Measurements from ENCODE around the gene C1QBP. TPM values are rescaled to one million over a fixed set of nuclear protein-coding genes. Genes with fewer than 3 reads are reported as not detected.
"Not testable (repeated sequence)": the region's sequence is repeated elsewhere in the genome, so short reads cannot be mapped to it uniquely, and the experiment has no call there.

Gene C1QBP
- total RNA-seq, 1 experiment from 2014 or later, result 308 TPM

DNA sequence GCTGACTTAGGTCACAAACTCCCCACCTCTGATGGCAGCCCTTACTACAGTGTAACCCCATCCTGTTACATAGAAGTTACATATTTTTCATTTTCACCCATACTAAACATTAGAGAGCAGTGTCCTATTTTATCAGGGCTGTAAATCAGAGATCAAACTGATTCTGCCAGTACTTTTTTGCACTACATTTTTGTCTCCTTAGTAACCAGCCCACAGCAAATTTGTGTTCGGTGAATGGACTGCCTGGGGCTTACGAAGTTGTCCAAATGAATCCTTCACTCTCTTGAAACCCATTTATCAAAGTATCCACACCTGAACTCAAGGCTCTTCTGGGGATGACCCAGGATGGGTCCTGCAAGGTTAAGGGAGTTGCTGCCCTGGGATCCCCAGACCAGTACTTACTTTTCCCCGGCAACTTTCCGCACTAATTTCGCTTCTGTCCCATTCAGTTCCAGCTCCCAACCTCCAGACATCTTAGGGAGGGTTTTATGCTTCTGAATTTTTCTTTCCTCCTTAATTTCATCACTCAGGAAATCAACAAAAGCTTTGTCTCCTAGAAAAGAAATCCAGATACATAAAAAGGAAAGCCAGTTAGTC lies 1.1 kb downstream of the C1QBP start:
- Histone ChIP-seq H3K79me2 (ENCODE audit: low read length) (peaks cover 42% of the 10 kb centered on the region), H3K4me3 (ENCODE audit: low read length) (peak overlapping the region; percentile 99), H3K36me3 (ENCODE audit: low read depth, low read length) (peaks cover 31% of the 10 kb centered on the region; the same call in 1 of the 2 replicates), H3K9me3 (ENCODE audit: low read length) (no peaks in the 10 kb centered on the region), H3K9ac (ENCODE audit: low read length) (peak overlapping the region; percentile 98), H3K4me2 (ENCODE audit: low read length) (peak overlapping the region; percentile 96), H3K27me3 (ENCODE audit: low read length) (no peaks in the 10 kb centered on the region), H3F3A (ENCODE audit: low read length, unreplicated experiment) (no peaks in the 10 kb centered on the region), H3K4me1 (ENCODE audit: insufficient read depth, low read length) (peaks cover 20% of the 10 kb centered on the region), H2AFZ (ENCODE audit: low read length) (no peak overlapping the region), H4K20me1 (ENCODE audit: low read length) (peaks cover 5% of the 10 kb centered on the region; the same call in 1 of the 2 replicates), H3K9me2 (replicated peaks; ENCODE audit: low read length) (no peaks in the 10 kb centered on the region), H3K27ac (ENCODE audit: low read length) (peak overlapping the region; percentile 62)
- DNase-seq (peak; percentile 72), ATAC-seq (peak; percentile 35)
- ChIA-PET CTCF (no interaction called here), POLR2A (ENCODE audit: unreplicated experiment) (no interaction called here)
- intact Hi-C loops (cut with micrococcal nuclease), result no loop called here
- BruUV-seq (replicated peaks), result TSS peak; percentile 59
- TF ChIP-seq, protein P1, sequence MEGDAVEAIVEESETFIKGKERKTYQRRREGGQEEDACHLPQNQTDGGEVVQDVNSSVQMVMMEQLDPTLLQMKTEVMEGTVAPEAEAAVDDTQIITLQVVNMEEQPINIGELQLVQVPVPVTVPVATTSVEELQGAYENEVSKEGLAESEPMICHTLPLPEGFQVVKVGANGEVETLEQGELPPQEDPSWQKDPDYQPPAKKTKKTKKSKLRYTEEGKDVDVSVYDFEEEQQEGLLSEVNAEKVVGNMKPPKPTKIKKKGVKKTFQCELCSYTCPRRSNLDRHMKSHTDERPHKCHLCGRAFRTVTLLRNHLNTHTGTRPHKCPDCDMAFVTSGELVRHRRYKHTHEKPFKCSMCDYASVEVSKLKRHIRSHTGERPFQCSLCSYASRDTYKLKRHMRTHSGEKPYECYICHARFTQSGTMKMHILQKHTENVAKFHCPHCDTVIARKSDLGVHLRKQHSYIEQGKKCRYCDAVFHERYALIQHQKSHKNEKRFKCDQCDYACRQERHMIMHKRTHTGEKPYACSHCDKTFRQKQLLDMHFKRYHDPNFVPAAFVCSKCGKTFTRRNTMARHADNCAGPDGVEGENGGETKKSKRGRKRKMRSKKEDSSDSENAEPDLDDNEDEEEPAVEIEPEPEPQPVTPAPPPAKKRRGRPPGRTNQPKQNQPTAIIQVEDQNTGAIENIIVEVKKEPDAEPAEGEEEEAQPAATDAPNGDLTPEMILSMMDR (conservative IDR thresholded peaks at IDR 0.05; ENCODE audit: low read depth, low read length), result no peak

DNA sequence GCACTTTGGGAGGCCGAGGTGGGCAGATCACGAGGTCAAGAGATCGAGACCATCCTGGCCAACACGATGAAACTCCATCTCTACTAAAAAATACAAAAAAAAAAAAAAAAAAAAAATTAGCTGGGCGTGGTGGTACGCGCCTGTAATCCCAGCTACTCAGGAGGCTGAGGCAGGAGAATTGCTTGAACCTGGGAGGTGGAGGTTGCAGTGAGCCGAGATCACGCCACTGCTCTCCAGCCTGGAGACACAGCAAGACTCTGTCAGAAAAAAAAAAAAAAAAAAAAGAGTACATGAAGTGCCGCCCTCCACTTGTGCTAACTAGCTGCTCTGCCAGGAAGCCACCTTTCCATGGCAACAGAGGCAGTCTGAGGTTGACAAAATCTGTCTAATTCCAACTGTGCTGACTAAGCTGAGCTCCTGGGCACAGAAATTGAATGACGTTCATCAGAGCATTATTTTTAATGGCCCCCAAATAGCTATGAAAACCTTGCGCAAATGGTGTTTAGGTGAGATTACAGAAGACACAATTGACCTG lies 3.1 kb downstream of the C1QBP start:
- intact Hi-C loops (cut with micrococcal nuclease); H4K20me1 ChIP-seq (ENCODE audit: low read length); DNase-seq; H3K9ac ChIP-seq (ENCODE audit: low read length); H3K9me2 ChIP-seq (replicated peaks; ENCODE audit: low read length); H2AFZ ChIP-seq (ENCODE audit: low read length); H3K9me3 ChIP-seq (ENCODE audit: low read length); H3K4me2 ChIP-seq (ENCODE audit: low read length); H3K27ac ChIP-seq (ENCODE audit: low read length); H3K4me3 ChIP-seq (ENCODE audit: low read length); ATAC-seq; H3F3A ChIP-seq (ENCODE audit: low read length, unreplicated experiment); BruUV-seq (replicated peaks); H3K27me3 ChIP-seq (ENCODE audit: low read length): not testable (repeated sequence)
- peaks cover 20% of the 10 kb centered on the region for H3K4me1 ChIP-seq (ENCODE audit: insufficient read depth, low read length)
- peaks cover 42% of the 10 kb centered on the region for H3K79me2 ChIP-seq (ENCODE audit: low read length)
- ChIA-PET CTCF (interaction anchor here (0.7 kb wide), 1 partner anchor 483 kb away, joined by 12 read pairs; no protein-coding TSS in a partner anchor), POLR2A (ENCODE audit: unreplicated experiment) (interaction anchor here (0.5 to 0.7 kb wide), 2 partner anchors 8 to 44 kb away, joined by 3 to 12 read pairs; no protein-coding TSS in a partner anchor)
- peaks cover 46% of the 10 kb centered on the region for H3K36me3 ChIP-seq (ENCODE audit: low read depth, low read length)

DNA sequence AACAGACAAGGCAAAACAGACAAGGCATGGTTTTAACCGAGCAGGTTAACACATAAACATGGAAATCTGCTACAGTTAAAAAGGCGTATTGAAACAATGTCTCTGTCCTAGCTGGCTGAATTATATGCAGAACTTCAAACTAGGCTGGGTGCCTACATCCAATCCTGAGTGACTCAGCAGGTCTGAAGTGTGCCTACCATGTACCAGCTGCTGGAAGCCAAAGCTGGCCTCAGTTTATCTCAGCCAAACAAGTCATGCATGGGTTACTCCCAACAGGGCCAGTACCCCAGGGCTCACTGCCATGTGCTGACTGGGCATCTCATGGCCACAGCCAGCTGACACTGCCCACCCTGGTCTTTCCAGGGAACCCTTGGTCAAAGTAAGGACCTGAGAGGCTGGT lies 4.0 kb downstream of the C1QBP start:
- Histone ChIP-seq H3K27me3 (ENCODE audit: low read length) (no peaks in the 10 kb centered on the region), H3K4me2 (ENCODE audit: low read length) (no peak overlapping the region), H2AFZ (ENCODE audit: low read length) (no peak overlapping the region), H3K79me2 (ENCODE audit: low read length) (peaks cover 42% of the 10 kb centered on the region), H4K20me1 (ENCODE audit: low read length) (peaks cover 5% of the 10 kb centered on the region; the same call in 1 of the 2 replicates), H3K4me1 (ENCODE audit: insufficient read depth, low read length) (peaks cover 20% of the 10 kb centered on the region), H3F3A (ENCODE audit: low read length, unreplicated experiment) (peaks cover 4% of the 10 kb centered on the region), H3K9me3 (ENCODE audit: low read length) (no peaks in the 10 kb centered on the region), H3K9me2 (replicated peaks; ENCODE audit: low read length) (no peaks in the 10 kb centered on the region), H3K4me3 (ENCODE audit: low read length) (no peak overlapping the region), H3K27ac (ENCODE audit: low read length) (no peak overlapping the region), H3K9ac (ENCODE audit: low read length) (no peak overlapping the region), H3K36me3 (ENCODE audit: low read depth, low read length) (peaks cover 46% of the 10 kb centered on the region)
- intact Hi-C loops (cut with micrococcal nuclease), result no loop called here
- no peak for ATAC-seq
- ChIA-PET CTCF (no interaction called here), POLR2A (ENCODE audit: unreplicated experiment) (no interaction called here)
- DNase-seq, result no peak
- BruUV-seq (replicated peaks), result no TSS peak
- TF ChIP-seq, protein P1 (conservative IDR thresholded peaks at IDR 0.05; ENCODE audit: low read depth, low read length), result no peak
- no peak for TF ChIP-seq EZH2phosphoT487 (IDR thresholded peaks at IDR 0.05; ENCODE audit: borderline replicate concordance, low read length)
- TF ChIP-seq EZH2 (IDR thresholded peaks at IDR 0.05; ENCODE audit: low read length, unreplicated experiment), result no peak
